ENCODE measurements around the gene MAD2L2. TPM values are rescaled to one million over a fixed set of nuclear protein-coding genes. Genes with fewer than 3 reads are reported as not detected.

Gene MAD2L2
- total and polyA plus RNA-seq, 9 of the 15 experiments (the other 6 are each of a cell fraction or from before 2014, with no cell fraction given) = 12.4 to 286 (median 143) TPM

DNA sequence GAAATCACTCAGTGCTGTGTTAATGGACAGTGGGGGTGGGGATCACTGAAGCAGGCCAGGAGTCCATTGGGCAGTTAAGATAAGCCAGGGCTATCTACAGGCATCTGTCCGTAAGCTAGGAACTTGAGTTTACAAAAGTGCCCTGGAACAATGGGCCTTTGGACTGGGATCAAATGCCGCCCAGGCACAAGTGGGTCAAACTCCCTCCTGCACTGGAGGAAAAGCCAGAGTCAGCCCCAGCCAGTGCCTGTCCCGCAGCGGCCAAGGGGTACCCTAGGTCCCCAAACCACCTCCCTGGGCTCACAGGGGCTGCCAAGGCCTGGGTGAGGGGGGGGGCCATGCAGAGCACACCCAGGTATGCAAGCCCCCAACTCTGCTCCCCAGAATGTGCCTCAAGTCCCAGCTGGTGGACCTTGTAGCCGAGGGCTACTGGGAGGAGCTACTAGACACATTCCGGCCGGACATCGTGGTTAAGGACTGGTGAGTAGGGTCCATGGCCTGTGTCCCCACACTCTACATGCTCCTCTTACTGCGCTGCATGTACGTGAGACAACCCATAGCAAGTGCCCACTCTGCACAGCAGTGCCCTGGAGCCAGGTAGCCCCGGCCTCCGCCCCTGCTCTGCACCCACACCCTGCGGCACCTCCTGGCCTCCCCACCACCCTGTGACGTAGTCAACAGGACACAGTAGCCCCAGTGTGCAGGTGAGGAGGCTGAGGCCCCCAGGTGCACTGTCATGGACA lies 9.2 kb downstream of the MAD2L2 start (continued):
- TF ChIP-seq, protein P1, sequence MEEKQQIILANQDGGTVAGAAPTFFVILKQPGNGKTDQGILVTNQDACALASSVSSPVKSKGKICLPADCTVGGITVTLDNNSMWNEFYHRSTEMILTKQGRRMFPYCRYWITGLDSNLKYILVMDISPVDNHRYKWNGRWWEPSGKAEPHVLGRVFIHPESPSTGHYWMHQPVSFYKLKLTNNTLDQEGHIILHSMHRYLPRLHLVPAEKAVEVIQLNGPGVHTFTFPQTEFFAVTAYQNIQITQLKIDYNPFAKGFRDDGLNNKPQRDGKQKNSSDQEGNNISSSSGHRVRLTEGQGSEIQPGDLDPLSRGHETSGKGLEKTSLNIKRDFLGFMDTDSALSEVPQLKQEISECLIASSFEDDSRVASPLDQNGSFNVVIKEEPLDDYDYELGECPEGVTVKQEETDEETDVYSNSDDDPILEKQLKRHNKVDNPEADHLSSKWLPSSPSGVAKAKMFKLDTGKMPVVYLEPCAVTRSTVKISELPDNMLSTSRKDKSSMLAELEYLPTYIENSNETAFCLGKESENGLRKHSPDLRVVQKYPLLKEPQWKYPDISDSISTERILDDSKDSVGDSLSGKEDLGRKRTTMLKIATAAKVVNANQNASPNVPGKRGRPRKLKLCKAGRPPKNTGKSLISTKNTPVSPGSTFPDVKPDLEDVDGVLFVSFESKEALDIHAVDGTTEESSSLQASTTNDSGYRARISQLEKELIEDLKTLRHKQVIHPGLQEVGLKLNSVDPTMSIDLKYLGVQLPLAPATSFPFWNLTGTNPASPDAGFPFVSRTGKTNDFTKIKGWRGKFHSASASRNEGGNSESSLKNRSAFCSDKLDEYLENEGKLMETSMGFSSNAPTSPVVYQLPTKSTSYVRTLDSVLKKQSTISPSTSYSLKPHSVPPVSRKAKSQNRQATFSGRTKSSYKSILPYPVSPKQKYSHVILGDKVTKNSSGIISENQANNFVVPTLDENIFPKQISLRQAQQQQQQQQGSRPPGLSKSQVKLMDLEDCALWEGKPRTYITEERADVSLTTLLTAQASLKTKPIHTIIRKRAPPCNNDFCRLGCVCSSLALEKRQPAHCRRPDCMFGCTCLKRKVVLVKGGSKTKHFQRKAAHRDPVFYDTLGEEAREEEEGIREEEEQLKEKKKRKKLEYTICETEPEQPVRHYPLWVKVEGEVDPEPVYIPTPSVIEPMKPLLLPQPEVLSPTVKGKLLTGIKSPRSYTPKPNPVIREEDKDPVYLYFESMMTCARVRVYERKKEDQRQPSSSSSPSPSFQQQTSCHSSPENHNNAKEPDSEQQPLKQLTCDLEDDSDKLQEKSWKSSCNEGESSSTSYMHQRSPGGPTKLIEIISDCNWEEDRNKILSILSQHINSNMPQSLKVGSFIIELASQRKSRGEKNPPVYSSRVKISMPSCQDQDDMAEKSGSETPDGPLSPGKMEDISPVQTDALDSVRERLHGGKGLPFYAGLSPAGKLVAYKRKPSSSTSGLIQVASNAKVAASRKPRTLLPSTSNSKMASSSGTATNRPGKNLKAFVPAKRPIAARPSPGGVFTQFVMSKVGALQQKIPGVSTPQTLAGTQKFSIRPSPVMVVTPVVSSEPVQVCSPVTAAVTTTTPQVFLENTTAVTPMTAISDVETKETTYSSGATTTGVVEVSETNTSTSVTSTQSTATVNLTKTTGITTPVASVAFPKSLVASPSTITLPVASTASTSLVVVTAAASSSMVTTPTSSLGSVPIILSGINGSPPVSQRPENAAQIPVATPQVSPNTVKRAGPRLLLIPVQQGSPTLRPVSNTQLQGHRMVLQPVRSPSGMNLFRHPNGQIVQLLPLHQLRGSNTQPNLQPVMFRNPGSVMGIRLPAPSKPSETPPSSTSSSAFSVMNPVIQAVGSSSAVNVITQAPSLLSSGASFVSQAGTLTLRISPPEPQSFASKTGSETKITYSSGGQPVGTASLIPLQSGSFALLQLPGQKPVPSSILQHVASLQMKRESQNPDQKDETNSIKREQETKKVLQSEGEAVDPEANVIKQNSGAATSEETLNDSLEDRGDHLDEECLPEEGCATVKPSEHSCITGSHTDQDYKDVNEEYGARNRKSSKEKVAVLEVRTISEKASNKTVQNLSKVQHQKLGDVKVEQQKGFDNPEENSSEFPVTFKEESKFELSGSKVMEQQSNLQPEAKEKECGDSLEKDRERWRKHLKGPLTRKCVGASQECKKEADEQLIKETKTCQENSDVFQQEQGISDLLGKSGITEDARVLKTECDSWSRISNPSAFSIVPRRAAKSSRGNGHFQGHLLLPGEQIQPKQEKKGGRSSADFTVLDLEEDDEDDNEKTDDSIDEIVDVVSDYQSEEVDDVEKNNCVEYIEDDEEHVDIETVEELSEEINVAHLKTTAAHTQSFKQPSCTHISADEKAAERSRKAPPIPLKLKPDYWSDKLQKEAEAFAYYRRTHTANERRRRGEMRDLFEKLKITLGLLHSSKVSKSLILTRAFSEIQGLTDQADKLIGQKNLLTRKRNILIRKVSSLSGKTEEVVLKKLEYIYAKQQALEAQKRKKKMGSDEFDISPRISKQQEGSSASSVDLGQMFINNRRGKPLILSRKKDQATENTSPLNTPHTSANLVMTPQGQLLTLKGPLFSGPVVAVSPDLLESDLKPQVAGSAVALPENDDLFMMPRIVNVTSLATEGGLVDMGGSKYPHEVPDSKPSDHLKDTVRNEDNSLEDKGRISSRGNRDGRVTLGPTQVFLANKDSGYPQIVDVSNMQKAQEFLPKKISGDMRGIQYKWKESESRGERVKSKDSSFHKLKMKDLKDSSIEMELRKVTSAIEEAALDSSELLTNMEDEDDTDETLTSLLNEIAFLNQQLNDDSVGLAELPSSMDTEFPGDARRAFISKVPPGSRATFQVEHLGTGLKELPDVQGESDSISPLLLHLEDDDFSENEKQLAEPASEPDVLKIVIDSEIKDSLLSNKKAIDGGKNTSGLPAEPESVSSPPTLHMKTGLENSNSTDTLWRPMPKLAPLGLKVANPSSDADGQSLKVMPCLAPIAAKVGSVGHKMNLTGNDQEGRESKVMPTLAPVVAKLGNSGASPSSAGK (IDR thresholded peaks at IDR 0.05) = no peak
- no peak for TF ChIP-seq ZNF561 (CRISPR knock-in tag; conservative IDR thresholded peaks at IDR 0.05)
- TF ChIP-seq, protein P2, sequence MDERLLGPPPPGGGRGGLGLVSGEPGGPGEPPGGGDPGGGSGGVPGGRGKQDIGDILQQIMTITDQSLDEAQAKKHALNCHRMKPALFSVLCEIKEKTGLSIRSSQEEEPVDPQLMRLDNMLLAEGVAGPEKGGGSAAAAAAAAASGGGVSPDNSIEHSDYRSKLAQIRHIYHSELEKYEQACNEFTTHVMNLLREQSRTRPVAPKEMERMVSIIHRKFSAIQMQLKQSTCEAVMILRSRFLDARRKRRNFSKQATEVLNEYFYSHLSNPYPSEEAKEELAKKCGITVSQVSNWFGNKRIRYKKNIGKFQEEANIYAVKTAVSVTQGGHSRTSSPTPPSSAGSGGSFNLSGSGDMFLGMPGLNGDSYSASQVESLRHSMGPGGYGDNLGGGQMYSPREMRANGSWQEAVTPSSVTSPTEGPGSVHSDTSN (CRISPR knock-in tag; IDR thresholded peaks at IDR 0.05; ENCODE audit: low read depth) = no peak
- TF ChIP-seq, protein P2 (tag; conservative IDR thresholded peaks at IDR 0.05; ENCODE audit: low read depth) = peak; percentile 66
- TF ChIP-seq, protein P3, sequence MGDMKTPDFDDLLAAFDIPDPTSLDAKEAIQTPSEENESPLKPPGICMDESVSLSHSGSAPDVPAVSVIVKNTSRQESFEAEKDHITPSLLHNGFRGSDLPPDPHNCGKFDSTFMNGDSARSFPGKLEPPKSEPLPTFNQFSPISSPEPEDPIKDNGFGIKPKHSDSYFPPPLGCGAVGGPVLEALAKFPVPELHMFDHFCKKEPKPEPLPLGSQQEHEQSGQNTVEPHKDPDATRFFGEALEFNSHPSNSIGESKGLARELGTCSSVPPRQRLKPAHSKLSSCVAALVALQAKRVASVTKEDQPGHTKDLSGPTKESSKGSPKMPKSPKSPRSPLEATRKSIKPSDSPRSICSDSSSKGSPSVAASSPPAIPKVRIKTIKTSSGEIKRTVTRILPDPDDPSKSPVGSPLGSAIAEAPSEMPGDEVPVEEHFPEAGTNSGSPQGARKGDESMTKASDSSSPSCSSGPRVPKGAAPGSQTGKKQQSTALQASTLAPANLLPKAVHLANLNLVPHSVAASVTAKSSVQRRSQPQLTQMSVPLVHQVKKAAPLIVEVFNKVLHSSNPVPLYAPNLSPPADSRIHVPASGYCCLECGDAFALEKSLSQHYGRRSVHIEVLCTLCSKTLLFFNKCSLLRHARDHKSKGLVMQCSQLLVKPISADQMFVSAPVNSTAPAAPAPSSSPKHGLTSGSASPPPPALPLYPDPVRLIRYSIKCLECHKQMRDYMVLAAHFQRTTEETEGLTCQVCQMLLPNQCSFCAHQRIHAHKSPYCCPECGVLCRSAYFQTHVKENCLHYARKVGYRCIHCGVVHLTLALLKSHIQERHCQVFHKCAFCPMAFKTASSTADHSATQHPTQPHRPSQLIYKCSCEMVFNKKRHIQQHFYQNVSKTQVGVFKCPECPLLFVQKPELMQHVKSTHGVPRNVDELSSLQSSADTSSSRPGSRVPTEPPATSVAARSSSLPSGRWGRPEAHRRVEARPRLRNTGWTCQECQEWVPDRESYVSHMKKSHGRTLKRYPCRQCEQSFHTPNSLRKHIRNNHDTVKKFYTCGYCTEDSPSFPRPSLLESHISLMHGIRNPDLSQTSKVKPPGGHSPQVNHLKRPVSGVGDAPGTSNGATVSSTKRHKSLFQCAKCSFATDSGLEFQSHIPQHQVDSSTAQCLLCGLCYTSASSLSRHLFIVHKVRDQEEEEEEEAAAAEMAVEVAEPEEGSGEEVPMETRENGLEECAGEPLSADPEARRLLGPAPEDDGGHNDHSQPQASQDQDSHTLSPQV (IDR thresholded peaks at IDR 0.05) = no peak
- TF ChIP-seq U2AF2 (optimal IDR thresholded peaks at IDR 0.05; ENCODE audit: low read depth, low read length) = no peak
